ENCODE data around the gene CTBS. TPM values are rescaled to one million over a fixed set of nuclear protein-coding genes. Genes with fewer than 3 reads are reported as not detected.

The CTBS gene
- total RNA-seq, 2 donors from 2014 or later: 12.3 to 19.6 TPM

DNA sequence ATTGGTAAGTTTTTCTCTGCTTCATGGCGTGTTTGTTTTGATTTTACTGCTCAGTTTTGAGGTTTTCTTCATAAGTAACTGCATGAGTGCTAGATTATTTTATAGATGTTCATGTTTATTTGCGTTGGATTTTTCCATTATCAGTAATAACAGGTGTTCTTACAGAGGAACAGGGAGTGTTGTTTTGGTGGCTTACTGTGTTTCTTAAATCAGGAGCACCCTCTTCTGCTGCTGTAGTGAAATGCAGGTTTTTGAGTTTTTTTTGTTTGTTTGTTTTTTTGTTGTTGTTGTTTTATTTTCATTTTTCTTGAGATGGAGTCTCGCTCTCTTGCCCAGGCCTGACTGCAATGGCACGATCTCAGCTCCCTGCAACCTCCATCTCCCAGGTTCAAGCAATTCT lies 32.6 kb downstream of the CTBS start:
- H3K36me3 ChIP-seq (ENCODE audit: control insufficient read depth, insufficient read depth, low read length): no peaks in the 10 kb centered on the region
- no peak overlapping the region for H3K27ac Mint-ChIP-seq
- no peak overlapping the region for H3K4me3 ChIP-seq (ENCODE audit: low read length)
- no peak overlapping the region for H3K4me3 Mint-ChIP-seq
- 79 to 93% methylated on average over 3 to 4 of the region's 4 CpGs for WGBS, 2 experiments (ENCODE audit: insufficient coverage in 1 of 2, insufficient read length in 1 of 2)
- H3K4me1 ChIP-seq (ENCODE audit: control insufficient read depth, insufficient read depth, low read length): no peaks in the 10 kb centered on the region
- TF ChIP-seq, protein P1, sequence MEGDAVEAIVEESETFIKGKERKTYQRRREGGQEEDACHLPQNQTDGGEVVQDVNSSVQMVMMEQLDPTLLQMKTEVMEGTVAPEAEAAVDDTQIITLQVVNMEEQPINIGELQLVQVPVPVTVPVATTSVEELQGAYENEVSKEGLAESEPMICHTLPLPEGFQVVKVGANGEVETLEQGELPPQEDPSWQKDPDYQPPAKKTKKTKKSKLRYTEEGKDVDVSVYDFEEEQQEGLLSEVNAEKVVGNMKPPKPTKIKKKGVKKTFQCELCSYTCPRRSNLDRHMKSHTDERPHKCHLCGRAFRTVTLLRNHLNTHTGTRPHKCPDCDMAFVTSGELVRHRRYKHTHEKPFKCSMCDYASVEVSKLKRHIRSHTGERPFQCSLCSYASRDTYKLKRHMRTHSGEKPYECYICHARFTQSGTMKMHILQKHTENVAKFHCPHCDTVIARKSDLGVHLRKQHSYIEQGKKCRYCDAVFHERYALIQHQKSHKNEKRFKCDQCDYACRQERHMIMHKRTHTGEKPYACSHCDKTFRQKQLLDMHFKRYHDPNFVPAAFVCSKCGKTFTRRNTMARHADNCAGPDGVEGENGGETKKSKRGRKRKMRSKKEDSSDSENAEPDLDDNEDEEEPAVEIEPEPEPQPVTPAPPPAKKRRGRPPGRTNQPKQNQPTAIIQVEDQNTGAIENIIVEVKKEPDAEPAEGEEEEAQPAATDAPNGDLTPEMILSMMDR (conservative IDR thresholded peaks at IDR 0.05): peak; percentile 61
- no peak overlapping the region for H3K27ac ChIP-seq (ENCODE audit: low read depth, low read length)
- H3K36me3 Mint-ChIP-seq (ENCODE audit: low read depth): peaks cover 7% of the 10 kb centered on the region
- no peak overlapping the region for H3K9ac ChIP-seq (ENCODE audit: extremely low read depth, low read length, poor library complexity, severe bottlenecking)
- DNase-seq: no peak
- no peaks in the 10 kb centered on the region for H3K4me1 Mint-ChIP-seq
- no peaks in the 10 kb centered on the region for H3K9me3 Mint-ChIP-seq
- H3K27me3 Mint-ChIP-seq (ENCODE audit: insufficient read depth): no peaks in the 10 kb centered on the region
- H3K9me3 ChIP-seq (ENCODE audit: control insufficient read depth, low read length): no peaks in the 10 kb centered on the region
- H3K27me3 ChIP-seq (ENCODE audit: control insufficient read depth, insufficient read depth, low read length, poor library complexity, severe bottlenecking): no peaks in the 10 kb centered on the region

DNA sequence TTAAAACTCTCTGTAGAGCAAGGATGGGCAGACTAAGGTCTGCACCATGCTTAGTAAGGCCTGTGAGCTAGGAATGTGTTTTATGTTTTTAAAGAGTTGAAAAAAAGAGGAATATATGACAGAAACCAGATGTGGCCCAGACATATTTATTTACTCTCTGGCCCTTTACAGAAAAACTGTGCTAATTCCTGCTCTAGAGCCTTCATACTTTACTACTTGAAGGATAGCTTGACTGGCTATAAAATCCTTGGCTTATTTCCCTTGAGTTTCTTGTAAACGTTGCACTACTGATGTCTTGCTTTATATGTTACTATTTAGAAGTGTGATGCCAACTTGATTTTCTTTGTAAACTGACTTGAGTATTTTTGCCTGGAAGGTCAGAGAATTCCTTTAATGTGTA lies 33.5 kb downstream of the CTBS start:
- WGBS, 2 experiments (ENCODE audit: insufficient coverage in 1 of 2, insufficient read length in 1 of 2): 76 to 100% methylated on average over 1 of the region's 1 CpG
- Mint-ChIP-seq H3K4me3 (no peak overlapping the region), H3K27me3 (ENCODE audit: insufficient read depth) (no peaks in the 10 kb centered on the region), H3K27ac (no peak overlapping the region), H3K9me3 (no peaks in the 10 kb centered on the region), H3K36me3 (ENCODE audit: low read depth) (peaks cover 7% of the 10 kb centered on the region), H3K4me1 (no peaks in the 10 kb centered on the region)
- Histone ChIP-seq H3K4me1 (ENCODE audit: control insufficient read depth, insufficient read depth, low read length) (no peaks in the 10 kb centered on the region), H3K9me3 (ENCODE audit: control insufficient read depth, low read length) (no peaks in the 10 kb centered on the region), H3K9ac (ENCODE audit: extremely low read depth, low read length, poor library complexity, severe bottlenecking) (no peak overlapping the region), H3K27me3 (ENCODE audit: control insufficient read depth, insufficient read depth, low read length, poor library complexity, severe bottlenecking) (no peaks in the 10 kb centered on the region), H3K27ac (ENCODE audit: low read depth, low read length) (no peak overlapping the region), H3K36me3 (ENCODE audit: control insufficient read depth, insufficient read depth, low read length) (no peaks in the 10 kb centered on the region), H3K4me3 (ENCODE audit: low read length) (no peak overlapping the region)
- DNase-seq: no peak
- TF ChIP-seq, protein P1 (conservative IDR thresholded peaks at IDR 0.05): no peak

DNA sequence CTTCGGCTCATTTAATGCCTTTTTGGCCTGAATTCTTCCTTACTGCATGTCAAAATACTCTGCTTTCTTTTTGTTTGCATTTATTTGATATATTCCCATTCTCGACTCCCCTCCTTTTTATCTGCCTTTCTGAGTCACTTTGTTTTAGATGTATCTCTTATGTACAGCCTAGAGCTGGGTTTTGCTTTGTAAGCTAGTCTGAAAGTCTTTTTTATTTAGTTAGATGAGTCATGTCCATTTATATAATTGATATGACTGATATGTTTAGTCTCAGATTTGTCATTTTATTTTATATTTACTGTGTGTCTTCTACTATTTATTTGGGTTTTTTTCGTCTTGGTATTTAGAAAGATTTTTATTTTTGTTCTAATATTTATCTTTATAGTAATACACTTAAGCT lies 34.3 kb downstream of the CTBS start:
- Mint-ChIP-seq H3K4me1 (no peaks in the 10 kb centered on the region), H3K9me3 (no peaks in the 10 kb centered on the region), H3K27ac (no peak overlapping the region), H3K27me3 (ENCODE audit: insufficient read depth) (no peaks in the 10 kb centered on the region), H3K4me3 (no peak overlapping the region), H3K36me3 (ENCODE audit: low read depth) (peaks cover 7% of the 10 kb centered on the region)
- WGBS, 2 experiments (ENCODE audit: insufficient coverage in 1 of 2, insufficient read length in 1 of 2): 98 to 100% methylated on average over 1 to 2 of the region's 3 CpGs
- H3K9me3 ChIP-seq (ENCODE audit: control insufficient read depth, low read length): no peaks in the 10 kb centered on the region
- no peaks in the 10 kb centered on the region for H3K4me1 ChIP-seq (ENCODE audit: control insufficient read depth, insufficient read depth, low read length)
- H3K9ac ChIP-seq (ENCODE audit: extremely low read depth, low read length, poor library complexity, severe bottlenecking): no peak overlapping the region
- no peaks in the 10 kb centered on the region for H3K27me3 ChIP-seq (ENCODE audit: control insufficient read depth, insufficient read depth, low read length, poor library complexity, severe bottlenecking)
- TF ChIP-seq, protein P1 (conservative IDR thresholded peaks at IDR 0.05): no peak
- no peak overlapping the region for H3K4me3 ChIP-seq (ENCODE audit: low read length)
- no peak for DNase-seq
- no peaks in the 10 kb centered on the region for H3K36me3 ChIP-seq (ENCODE audit: control insufficient read depth, insufficient read depth, low read length)
- H3K27ac ChIP-seq (ENCODE audit: low read depth, low read length): no peak overlapping the region

Data from endodermal cell (in vitro differentiated cells).